ENCODE results near the gene HRC.

GRCh38 chr19:49114630-49115363, 40.4 kb downstream of the HRC start:
- TF ChIP-seq CTCF (IDR thresholded peaks at IDR 0.05) (no peak), POLR2AphosphoS5 (IDR thresholded peaks at IDR 0.05) (no peak), POLR2A (IDR thresholded peaks at IDR 0.05) (no peak), EP300 (IDR thresholded peaks at IDR 0.05) (no peak)

Data from stomach (tissue), 4 donors.